Common myeloid progenitor, CD34-positive (primary cell): ENCODE measurements around the gene ATIC.
"Not testable (repeated sequence)": the region's sequence is repeated elsewhere in the genome, so short reads cannot be mapped to it uniquely, and the experiment has no call there.

Experiments used
- CTCF ChIA-PET: fragments of 350-600 bp; sonication (Branson Sonifier 250); formaldehyde crosslinking; loops from one replicate; lab custom pipeline; 2021; ENCODE audit warnings: antibody characterized with exemption; lab: Charles Lee
- POLR2A ChIA-PET: fragments of 350-600 bp; sonication (Branson Sonifier 250); formaldehyde crosslinking; loops from one replicate; lab custom pipeline; 2021; ENCODE audit warnings: antibody characterized with exemption; lab: Charles Lee
- DNase-seq, 3 donors: peaks; one replicate each; pipeline versions ENCODE4 v3.0.0 to v3.0.0-alpha.2; 2013
- H3K27ac ChIP-seq, 2 experiments: 1 replicate in 1 of 2; 2 replicates in 1 of 2; pipeline ENCODE4 v1.7.0; 2013; ENCODE audit warnings: inconsistent platforms in 2 of 2, low read length in 2 of 2, mild to moderate bottlenecking in 2 of 2, low read depth in 1 of 2, moderate library complexity in 1 of 2; ENCODE audit not compliant: severe bottlenecking in 2 of 2, insufficient read depth in 1 of 2, poor library complexity in 1 of 2
- H3K27me3 ChIP-seq, 5 experiments: replicated peaks in 2 of 5; 1 replicate in 3 of 5; 2 replicates in 2 of 5; pipeline versions ENCODE4 v1.6.1 to v1.7.0; 2013; ENCODE audit warnings: low read length in 4 of 5, mild to moderate bottlenecking in 2 of 5, moderate library complexity in 2 of 5, inconsistent platforms in 1 of 5; ENCODE audit not compliant: insufficient read depth in 5 of 5, control insufficient read depth in 4 of 5
- H3K36me3 ChIP-seq, 4 experiments: 1 replicate in 2 of 4; 2 replicates in 2 of 4; pipeline versions ENCODE4 v1.6.1 to v1.7.0; 2013; ENCODE audit warnings: low read length in 3 of 4, control low read depth in 1 of 4, mild to moderate bottlenecking in 1 of 4; ENCODE audit not compliant: control insufficient read depth in 4 of 4, insufficient read depth in 4 of 4
- H3K4me1 ChIP-seq, 4 experiments: 1 replicate in 3 of 4; 2 replicates in 1 of 4; pipeline versions ENCODE4 v1.6.1 to v1.7.1; 2013; ENCODE audit warnings: low read length in 3 of 4, mild to moderate bottlenecking in 3 of 4, control low read depth in 1 of 4, inconsistent platforms in 1 of 4, moderate library complexity in 1 of 4; ENCODE audit not compliant: control insufficient read depth in 4 of 4, insufficient read depth in 4 of 4; ENCODE audit errors: control extremely low read depth in 1 of 4
- H3K4me3 ChIP-seq, 7 experiments: 1 replicate in 4 of 7; 2 replicates in 3 of 7; pipeline versions ENCODE4 v1.5.1 to v1.7.0; 2013; ENCODE audit warnings: mild to moderate bottlenecking in 7 of 7, low read length in 6 of 7, moderate library complexity in 6 of 7, inconsistent platforms in 2 of 7, low read depth in 2 of 7, control low read depth in 1 of 7; ENCODE audit not compliant: insufficient read depth in 4 of 7, control insufficient read depth in 1 of 7; ENCODE audit errors: extremely low read depth in 1 of 7
- H3K9me3 ChIP-seq, 5 experiments: 1 replicate in 4 of 5; 2 replicates in 1 of 5; pipeline versions ENCODE4 v1.6.1 to v1.7.1; 2013; ENCODE audit warnings: low read length in 4 of 5, mild to moderate bottlenecking in 2 of 5, inconsistent platforms in 1 of 5, low read depth in 1 of 5, moderate library complexity in 1 of 5; ENCODE audit not compliant: control insufficient read depth in 4 of 5, insufficient read depth in 2 of 5; ENCODE audit errors: control extremely low read depth in 1 of 5
- WGBS: methylation state at CpG from one replicate; pipeline ENCODE4 v1.1.5; 2013; ENCODE audit not compliant: insufficient coverage; 5-methylcytosine and 5-hydroxymethylcytosine counted together

ATIC gene

GRCh38 chr2:215358891-215359575 is 47.2 kb downstream of the ATIC start:
- Histone ChIP-seq H3K27me3 (no peaks in the 10 kb centered on the region), H3K9me3 (no peaks in the 10 kb centered on the region), H3K27ac (no peak overlapping the region), H3K36me3 (peaks cover 3 to 24% (median 9%) of the 10 kb centered on the region in 4 experiments), H3K4me1 (no peaks in the 10 kb centered on the region), H3K4me3 (no peak overlapping the region)
- no peak for DNase-seq
- ChIA-PET CTCF (no interaction called here), POLR2A (no interaction called here)
- WGBS = 97% methylated on average over 6 of the region's 15 CpGs

GRCh38 chr2:215359576-215359922 is 47.7 kb downstream of the ATIC start:
- ChIA-PET POLR2A (no interaction called here), CTCF (no interaction called here)
- Histone ChIP-seq H3K4me3 (no peak overlapping the region), H3K27ac (no peak overlapping the region), H3K27me3 (no peaks in the 10 kb centered on the region), H3K36me3 (peaks cover 3 to 24% (median 9%) of the 10 kb centered on the region in 4 experiments), H3K4me1 (no peaks in the 10 kb centered on the region), H3K9me3 (no peaks in the 10 kb centered on the region)
- DNase-seq = no peak
- WGBS = no CpG with 5 or more reads among the region's 1 CpG

- H3K27ac ChIP-seq, H3K4me3 ChIP-seq, POLR2A ChIA-PET, H3K9me3 ChIP-seq, H3K27me3 ChIP-seq, H3K4me1 ChIP-seq, DNase-seq: not testable (repeated sequence)
- CTCF ChIA-PET = interaction anchor here (0.6 kb wide), 1 partner anchor 759 kb away, joined by 3 read pairs; no protein-coding TSS in a partner anchor
- WGBS = no CpG with 5 or more reads among the region's 3 CpGs
- H3K36me3 ChIP-seq = peaks cover 3 to 22% (median 12%) of the 10 kb centered on the region in 4 experiments
Observed at GRCh38 chr2:215360059-215360458, 48.2 kb downstream of the ATIC start.

GRCh38 chr2:215360596-215360995 is 48.7 kb downstream of the ATIC start:
- Histone ChIP-seq H3K27ac (no peak overlapping the region), H3K27me3 (no peaks in the 10 kb centered on the region), H3K9me3 (no peaks in the 10 kb centered on the region), H3K36me3 (peaks cover 3 to 19% (median 9%) of the 10 kb centered on the region in 4 experiments), H3K4me3 (no peak overlapping the region), H3K4me1 (no peaks in the 10 kb centered on the region)
- no peak for DNase-seq
- no CpG with 5 or more reads among the region's 2 CpGs for WGBS
- POLR2A ChIA-PET = no interaction called here
- CTCF ChIA-PET = interaction anchor here (0.6 kb wide), 1 partner anchor 760 kb away, joined by 3 read pairs; no protein-coding TSS in a partner anchor

- 98% methylated on average over 4 of the region's 4 CpGs for WGBS
- Histone ChIP-seq H3K27ac (no peak overlapping the region), H3K27me3 (no peaks in the 10 kb centered on the region), H3K4me3 (no peak overlapping the region), H3K9me3 (no peaks in the 10 kb centered on the region), H3K4me1 (no peaks in the 10 kb centered on the region), H3K36me3 (peaks cover 3 to 19% (median 9%) of the 10 kb centered on the region in 4 experiments)
- DNase-seq = no peak
- ChIA-PET POLR2A (no interaction called here), CTCF (no interaction called here)
Observed at GRCh38 chr2:215361211-215361875, 49.5 kb downstream of the ATIC start.

- peaks cover 0 to 16% (median 9%) of the 10 kb centered on the region in 4 experiments for H3K36me3 ChIP-seq
- CTCF ChIA-PET = no interaction called here
Observed at GRCh38 chr2:215361876-215362561, 50.2 kb downstream of the ATIC start.

GRCh38 chr2:215362562-215362904 is 50.7 kb downstream of the ATIC start:
- Histone ChIP-seq H3K27me3 (no peaks in the 10 kb centered on the region), H3K27ac (no peak overlapping the region), H3K9me3 (no peaks in the 10 kb centered on the region), H3K4me3 (no peak overlapping the region), H3K36me3 (peaks cover 0 to 16% (median 9%) of the 10 kb centered on the region in 4 experiments), H3K4me1 (no peaks in the 10 kb centered on the region)
- WGBS = 97% methylated on average over 6 of the region's 8 CpGs
- ChIA-PET POLR2A (no interaction called here), CTCF (no interaction called here)
- no peak for DNase-seq

More at GRCh38 chr2:215361876-215362561, 50.2 kb downstream of the ATIC start:
- H3K4me3 ChIP-seq = no peak overlapping the region
- DNase-seq = no peak
- WGBS = 96% methylated on average over 5 of the region's 6 CpGs
- H3K27me3 ChIP-seq = no peaks in the 10 kb centered on the region
- H3K4me1 ChIP-seq = no peaks in the 10 kb centered on the region
- no peak overlapping the region for H3K27ac ChIP-seq
- POLR2A ChIA-PET = no interaction called here
- no peaks in the 10 kb centered on the region for H3K9me3 ChIP-seq
